ENCODE measurements around the gene KRTAP9-6.
"Not testable (repeated sequence)": the region's sequence is repeated elsewhere in the genome, so short reads cannot be mapped to it uniquely, and the experiment has no call there.

Gene KRTAP9-6

GRCh38 chr17:41265078-41265477 is at the start of gene KRTAP9-6:
Gene KRTAP9-6, plus strand, starts transcription at chr17:41265378. Its CDS starts 0 bp downstream, at chr17:41265378.
- Histone ChIP-seq H3K4me1 (ENCODE audit: control insufficient read depth, insufficient read depth, low read length) (no peaks in the 10 kb centered on the region), H3K27ac (ENCODE audit: low read length) (no peak within 1 kb of the TSS), H3K27me3 (ENCODE audit: control insufficient read depth, insufficient read depth, low read length) (no peaks in the 10 kb centered on the region), H3K9me3 (ENCODE audit: control insufficient read depth, insufficient read depth, low read length) (no peaks in the 10 kb centered on the region), H3K4me3 (ENCODE audit: low read length) (no peak within 1 kb of the TSS), H3K36me3 (ENCODE audit: control insufficient read depth, insufficient read depth, low read length) (no peaks in the 10 kb centered on the region)
- WGBS (ENCODE audit: insufficient coverage, insufficient read length): no CpG with 5 or more reads among the region's 2 CpGs
- DNase-seq (ENCODE audit: low read depth, low spot score): no peak

DNA sequence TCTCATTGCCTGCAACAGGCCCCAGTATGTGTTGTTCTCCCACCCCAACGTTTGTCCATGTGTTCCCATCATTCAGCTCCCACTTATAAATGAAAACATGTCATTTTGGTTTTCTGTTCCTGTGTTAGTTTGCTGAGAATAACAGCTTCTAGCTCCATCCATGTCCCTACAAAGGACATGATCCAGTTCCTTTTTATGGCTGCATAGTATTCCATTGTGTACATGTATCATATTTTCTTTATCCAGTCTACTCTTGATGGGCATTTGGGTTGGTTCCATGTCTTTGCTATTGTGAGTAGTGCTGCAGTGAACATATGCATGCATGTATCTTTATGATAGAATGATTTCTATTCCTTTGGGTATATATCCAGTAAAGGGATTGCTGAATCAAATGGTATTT is 49.5 kb upstream of the KRTAP9-6 start:
- no peak for DNase-seq (ENCODE audit: low read depth, low spot score)
- Histone ChIP-seq H3K4me1 (ENCODE audit: control insufficient read depth, insufficient read depth, low read length) (no peaks in the 10 kb centered on the region), H3K4me3 (ENCODE audit: low read length) (no peak overlapping the region), H3K27me3 (ENCODE audit: control insufficient read depth, insufficient read depth, low read length) (no peaks in the 10 kb centered on the region), H3K27ac (ENCODE audit: low read length) (no peak overlapping the region), H3K9me3 (ENCODE audit: control insufficient read depth, insufficient read depth, low read length) (no peaks in the 10 kb centered on the region), H3K36me3 (ENCODE audit: control insufficient read depth, insufficient read depth, low read length) (no peaks in the 10 kb centered on the region)
- no CpG with 5 or more reads among the region's 1 CpG for WGBS (ENCODE audit: insufficient coverage, insufficient read length)

- H3K9me3 ChIP-seq (ENCODE audit: control insufficient read depth, insufficient read depth, low read length): no peaks in the 10 kb centered on the region
- WGBS (ENCODE audit: insufficient coverage, insufficient read length): no CpG with 5 or more reads among the region's 2 CpGs
- no peak overlapping the region for H3K27ac ChIP-seq (ENCODE audit: low read length)
- no peaks in the 10 kb centered on the region for H3K36me3 ChIP-seq (ENCODE audit: control insufficient read depth, insufficient read depth, low read length)
- DNase-seq (ENCODE audit: low read depth, low spot score): no peak
- H3K4me3 ChIP-seq (ENCODE audit: low read length): no peak overlapping the region
- H3K27me3 ChIP-seq (ENCODE audit: control insufficient read depth, insufficient read depth, low read length): no peaks in the 10 kb centered on the region
- no peaks in the 10 kb centered on the region for H3K4me1 ChIP-seq (ENCODE audit: control insufficient read depth, insufficient read depth, low read length)
Observed at GRCh38 chr17:41223821-41224220, 41.4 kb upstream of the KRTAP9-6 start.

DNA sequence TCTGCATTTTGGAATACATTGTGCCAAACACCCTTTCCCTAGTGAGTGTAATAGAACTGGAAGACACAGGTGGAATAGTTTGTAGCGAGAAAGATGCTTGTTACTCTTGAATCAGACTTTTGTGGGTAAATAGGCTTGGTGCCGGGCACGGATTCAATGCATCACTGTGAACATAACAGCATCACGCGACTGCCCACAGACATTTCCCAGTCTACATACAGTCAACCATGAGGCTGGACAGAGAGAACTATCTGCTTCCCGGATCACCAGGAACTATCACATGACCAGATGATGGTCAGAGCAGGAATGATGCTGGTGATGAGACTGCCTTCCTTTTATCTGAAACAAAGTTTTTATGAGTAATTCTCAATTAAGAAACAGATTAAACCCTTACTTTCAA is 39.1 kb upstream of the KRTAP9-6 start:
- H3K27ac ChIP-seq (ENCODE audit: low read length): no peak overlapping the region
- no CpG with 5 or more reads among the region's 6 CpGs for WGBS (ENCODE audit: insufficient coverage, insufficient read length)
- no peaks in the 10 kb centered on the region for H3K27me3 ChIP-seq (ENCODE audit: control insufficient read depth, insufficient read depth, low read length)
- H3K4me3 ChIP-seq (ENCODE audit: low read length): no peak overlapping the region
- no peaks in the 10 kb centered on the region for H3K36me3 ChIP-seq (ENCODE audit: control insufficient read depth, insufficient read depth, low read length)
- no peaks in the 10 kb centered on the region for H3K4me1 ChIP-seq (ENCODE audit: control insufficient read depth, insufficient read depth, low read length)
- no peaks in the 10 kb centered on the region for H3K9me3 ChIP-seq (ENCODE audit: control insufficient read depth, insufficient read depth, low read length)
- no peak for DNase-seq (ENCODE audit: low read depth, low spot score)

GRCh38 chr17:41226598-41227095 is 38.5 kb upstream of the KRTAP9-6 start, which contains the start of gene KRTAP9-2:
Gene KRTAP9-2, plus strand, starts transcription at chr17:41226648. Its CDS starts 7 bp downstream, at chr17:41226655.
- not testable (repeated sequence) for H3K27me3 ChIP-seq (ENCODE audit: control insufficient read depth, insufficient read depth, low read length); H3K27ac ChIP-seq (ENCODE audit: low read length); H3K4me1 ChIP-seq (ENCODE audit: control insufficient read depth, insufficient read depth, low read length); H3K36me3 ChIP-seq (ENCODE audit: control insufficient read depth, insufficient read depth, low read length); H3K9me3 ChIP-seq (ENCODE audit: control insufficient read depth, insufficient read depth, low read length); H3K4me3 ChIP-seq (ENCODE audit: low read length); DNase-seq (ENCODE audit: low read depth, low spot score)
- no CpG with 5 or more reads among the region's 4 CpGs for WGBS (ENCODE audit: insufficient coverage, insufficient read length)

DNA sequence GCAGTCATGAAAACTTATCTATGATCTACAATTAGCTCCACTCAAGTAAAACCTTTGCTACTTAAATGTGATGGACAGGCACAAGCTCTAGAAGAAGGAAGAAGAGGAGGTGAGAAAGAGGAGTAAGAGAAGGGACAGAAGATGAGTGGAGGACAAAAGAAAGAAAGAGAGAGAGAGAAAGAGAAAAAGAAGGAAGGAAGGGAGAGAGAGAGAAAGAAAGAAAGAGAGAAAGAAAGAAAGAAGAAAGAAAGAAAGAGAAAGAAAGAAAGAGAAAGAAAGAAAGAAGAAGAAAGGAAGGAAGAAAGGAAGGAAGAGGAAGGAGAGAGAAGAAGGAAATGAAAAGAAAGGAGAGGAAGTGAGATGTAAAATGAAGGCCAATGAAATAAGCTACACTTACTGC is 35.1 kb upstream of the KRTAP9-6 start:
- H3K9me3 ChIP-seq (ENCODE audit: control insufficient read depth, insufficient read depth, low read length): no peaks in the 10 kb centered on the region
- no peak overlapping the region for H3K27ac ChIP-seq (ENCODE audit: low read length)
- DNase-seq (ENCODE audit: low read depth, low spot score): no peak
- peaks cover 2% of the 10 kb centered on the region; the same call in 1 of the 2 replicates for H3K4me1 ChIP-seq (ENCODE audit: control insufficient read depth, insufficient read depth, low read length)
- no peaks in the 10 kb centered on the region for H3K36me3 ChIP-seq (ENCODE audit: control insufficient read depth, insufficient read depth, low read length)
- H3K27me3 ChIP-seq (ENCODE audit: control insufficient read depth, insufficient read depth, low read length): no peaks in the 10 kb centered on the region
- H3K4me3 ChIP-seq (ENCODE audit: low read length): no peak overlapping the region

DNA sequence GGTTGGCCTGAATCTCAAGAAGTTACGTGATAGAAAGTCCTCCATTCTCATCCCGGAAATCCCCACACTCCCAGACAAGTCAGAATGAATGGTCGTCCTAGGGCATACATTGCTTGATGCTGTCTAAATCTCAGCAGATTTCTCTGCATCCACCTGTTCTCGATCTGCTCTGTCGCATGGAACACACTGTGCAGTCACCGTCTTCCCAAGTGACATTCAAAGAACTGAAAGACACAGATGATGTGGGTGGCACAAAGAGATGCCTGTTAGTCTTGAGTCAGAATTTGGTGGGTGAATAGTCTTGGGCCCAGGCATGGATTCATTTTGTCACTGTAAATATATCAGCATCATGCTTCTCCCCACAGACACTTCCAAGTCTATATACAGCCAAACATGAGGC is 33.4 kb upstream of the KRTAP9-6 start:
- WGBS (ENCODE audit: insufficient coverage, insufficient read length): no CpG with 5 or more reads among the region's 6 CpGs

GRCh38 chr17:41232399-41233105 is 32.6 kb upstream of the KRTAP9-6 start, which contains the start of gene KRTAP9-3:
Gene KRTAP9-3, plus strand, starts transcription at chr17:41232449. Its CDS starts 53 bp downstream, at chr17:41232502.
- not testable (repeated sequence) for H3K27ac ChIP-seq (ENCODE audit: low read length); H3K27me3 ChIP-seq (ENCODE audit: control insufficient read depth, insufficient read depth, low read length); H3K4me1 ChIP-seq (ENCODE audit: control insufficient read depth, insufficient read depth, low read length); H3K4me3 ChIP-seq (ENCODE audit: low read length); H3K36me3 ChIP-seq (ENCODE audit: control insufficient read depth, insufficient read depth, low read length); H3K9me3 ChIP-seq (ENCODE audit: control insufficient read depth, insufficient read depth, low read length); DNase-seq (ENCODE audit: low read depth, low spot score)
- WGBS (ENCODE audit: insufficient coverage, insufficient read length): no CpG with 5 or more reads among the region's 1 CpG

More for the DNA sequence above, 33.4 kb upstream of the KRTAP9-6 start:
- H3K4me3 ChIP-seq (ENCODE audit: low read length): no peak overlapping the region
- no peak overlapping the region for H3K27ac ChIP-seq (ENCODE audit: low read length)
- no peaks in the 10 kb centered on the region for H3K9me3 ChIP-seq (ENCODE audit: control insufficient read depth, insufficient read depth, low read length)
- no peaks in the 10 kb centered on the region for H3K36me3 ChIP-seq (ENCODE audit: control insufficient read depth, insufficient read depth, low read length)
- H3K27me3 ChIP-seq (ENCODE audit: control insufficient read depth, insufficient read depth, low read length): no peaks in the 10 kb centered on the region
- peaks cover 2% of the 10 kb centered on the region; the same call in 1 of the 2 replicates for H3K4me1 ChIP-seq (ENCODE audit: control insufficient read depth, insufficient read depth, low read length)
- DNase-seq (ENCODE audit: low read depth, low spot score): no peak

DNA sequence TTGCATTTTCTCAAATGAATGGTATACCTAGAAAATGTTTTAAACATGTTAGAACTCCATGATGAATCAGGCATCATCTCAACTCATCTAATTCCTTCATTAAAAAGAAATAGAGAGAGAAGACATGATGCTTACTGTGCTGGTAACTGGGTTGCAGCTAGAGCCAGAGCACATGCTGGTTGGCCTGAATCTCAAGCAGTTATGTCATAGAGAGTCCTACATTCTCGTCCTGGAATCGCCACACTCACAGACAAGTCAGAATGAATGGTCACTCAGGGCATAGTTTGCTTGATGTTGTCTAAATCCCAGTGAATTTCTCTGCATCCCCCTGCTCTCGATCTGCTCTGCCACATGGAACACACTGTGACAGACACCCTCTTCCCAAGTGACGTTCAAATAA is 28.1 kb upstream of the KRTAP9-6 start:
- H3K27me3 ChIP-seq (ENCODE audit: control insufficient read depth, insufficient read depth, low read length); H3K9me3 ChIP-seq (ENCODE audit: control insufficient read depth, insufficient read depth, low read length); DNase-seq (ENCODE audit: low read depth, low spot score); H3K36me3 ChIP-seq (ENCODE audit: control insufficient read depth, insufficient read depth, low read length); H3K4me3 ChIP-seq (ENCODE audit: low read length); H3K27ac ChIP-seq (ENCODE audit: low read length); H3K4me1 ChIP-seq (ENCODE audit: control insufficient read depth, insufficient read depth, low read length): not testable (repeated sequence)
- no CpG with 5 or more reads among the region's 4 CpGs for WGBS (ENCODE audit: insufficient coverage, insufficient read length)

DNA sequence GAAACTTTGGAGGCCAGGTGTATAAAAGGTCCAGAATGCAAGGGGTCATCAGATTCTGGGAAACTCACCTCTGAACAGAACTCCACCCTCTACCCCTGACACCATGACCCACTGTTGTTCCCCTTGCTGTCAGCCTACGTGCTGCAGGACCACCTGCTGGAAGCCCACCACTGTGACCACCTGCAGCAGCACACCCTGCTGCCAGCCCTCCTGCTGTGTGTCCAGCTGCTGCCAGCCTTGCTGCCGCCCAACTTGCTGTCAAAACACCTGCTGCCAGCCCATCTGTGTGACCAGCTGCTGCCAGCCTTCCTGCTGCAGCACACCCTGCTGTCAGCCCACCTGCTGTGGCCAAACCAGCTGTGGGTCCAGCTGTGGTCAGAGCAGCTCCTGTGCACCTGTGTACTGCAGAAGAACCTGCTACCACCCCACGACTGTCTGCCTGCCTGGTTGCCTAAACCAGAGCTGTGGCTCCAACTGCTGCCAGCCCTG is 27.2 kb upstream of the KRTAP9-6 start, which contains the start of gene KRTAP9-8:
KRTAP9-8 (plus strand) TSS at position 51 of the 489 bp plus-strand sequence; CDS start at position 104, 53 bp downstream.
- not testable (repeated sequence) for H3K4me1 ChIP-seq (ENCODE audit: control insufficient read depth, insufficient read depth, low read length); H3K36me3 ChIP-seq (ENCODE audit: control insufficient read depth, insufficient read depth, low read length); H3K27me3 ChIP-seq (ENCODE audit: control insufficient read depth, insufficient read depth, low read length); H3K27ac ChIP-seq (ENCODE audit: low read length); H3K9me3 ChIP-seq (ENCODE audit: control insufficient read depth, insufficient read depth, low read length); DNase-seq (ENCODE audit: low read depth, low spot score); H3K4me3 ChIP-seq (ENCODE audit: low read length)
- WGBS (ENCODE audit: insufficient coverage, insufficient read length): no CpG with 5 or more reads among the region's 3 CpGs
